Measurements from ENCODE around the gene COG8. TPM values are rescaled to one million over a fixed set of nuclear protein-coding genes. Genes with fewer than 3 reads are reported as not detected.

Gene COG8
- total and polyA plus RNA-seq, 8 donors, result 23.9 to 36.1 (median 32.9) TPM

GRCh38 chr16:69321080-69321479 lies 18.3 kb downstream of the COG8 start:
- no peaks in the 10 kb centered on the region for H3K27me3 ChIP-seq
- intact Hi-C loops (cut with DNase I), result no loop called here
- H3K27ac ChIP-seq, result no peak overlapping the region
- no peak for TF ChIP-seq CTCF (IDR thresholded peaks at IDR 0.05)
- ATAC-seq, result no peak
- peaks cover 0 to 100% of the 10 kb centered on the region in 2 donors for H3K36me3 ChIP-seq
- no peak for DNase-seq
- H3K4me3 ChIP-seq, result no peak overlapping the region
- no peaks in the 10 kb centered on the region for H3K9me3 ChIP-seq
- H3K4me1 ChIP-seq, result peaks cover 0 to 17% of the 10 kb centered on the region in 2 donors

- H3K36me3 ChIP-seq, result peaks cover 0 to 100% of the 10 kb centered on the region in 2 donors
- DNase-seq, result no peak
- peaks cover 0 to 13% of the 10 kb centered on the region in 2 donors for H3K4me1 ChIP-seq
- intact Hi-C loops (cut with DNase I), result no loop called here
- no peak overlapping the region for H3K27ac ChIP-seq
- no peaks in the 10 kb centered on the region for H3K27me3 ChIP-seq
- ATAC-seq, result no peak
- no peak for TF ChIP-seq CTCF (IDR thresholded peaks at IDR 0.05)
- H3K4me3 ChIP-seq, result no peak overlapping the region
- no peaks in the 10 kb centered on the region for H3K9me3 ChIP-seq
Measured at GRCh38 chr16:69320740-69321073, 18.7 kb downstream of the COG8 start.

- Histone ChIP-seq H3K36me3 (peaks cover 0 to 100% of the 10 kb centered on the region in 2 donors), H3K4me3 (no peak overlapping the region), H3K27me3 (no peaks in the 10 kb centered on the region), H3K27ac (no peak overlapping the region), H3K4me1 (peaks cover 0 to 12% of the 10 kb centered on the region in 2 donors), H3K9me3 (no peaks in the 10 kb centered on the region)
- no peak for ATAC-seq
- intact Hi-C loops (cut with DNase I), result no loop called here
- no peak for DNase-seq
- TF ChIP-seq CTCF (IDR thresholded peaks at IDR 0.05), result no peak
Measured at GRCh38 chr16:69319826-69320739, 19.3 kb downstream of the COG8 start.

GRCh38 chr16:69319381-69319780 lies 20.0 kb downstream of the COG8 start:
- Histone ChIP-seq H3K9me3 (no peaks in the 10 kb centered on the region), H3K4me3 (no peak overlapping the region), H3K36me3 (peaks cover 0 to 100% of the 10 kb centered on the region in 2 donors), H3K27me3 (no peaks in the 10 kb centered on the region), H3K27ac (no peak overlapping the region), H3K4me1 (peaks cover 0 to 12% of the 10 kb centered on the region in 2 donors)
- ATAC-seq (no peak), DNase-seq (no peak)
- intact Hi-C loops (cut with DNase I), result no loop called here
- TF ChIP-seq CTCF (IDR thresholded peaks at IDR 0.05), result no peak

- DNase-seq, result no peak
- Histone ChIP-seq H3K4me1 (peaks cover 0 to 8% of the 10 kb centered on the region in 2 donors), H3K27ac (no peak overlapping the region), H3K36me3 (peaks cover 0 to 98% of the 10 kb centered on the region in 2 donors), H3K9me3 (no peaks in the 10 kb centered on the region), H3K27me3 (no peaks in the 10 kb centered on the region), H3K4me3 (no peak overlapping the region)
- no peak for ATAC-seq
- TF ChIP-seq CTCF (IDR thresholded peaks at IDR 0.05), result no peak
- intact Hi-C loops (cut with DNase I), result no loop called here
Measured at GRCh38 chr16:69318911-69319289, 20.5 kb downstream of the COG8 start.

Measured in left lung (tissue), 10 donors.